ENCODE measurements around the gene PRDM5.
A peak's percentile ranks its signal among the peaks of the same experiment; 100 is the strongest.

The PRDM5 gene

DNA sequence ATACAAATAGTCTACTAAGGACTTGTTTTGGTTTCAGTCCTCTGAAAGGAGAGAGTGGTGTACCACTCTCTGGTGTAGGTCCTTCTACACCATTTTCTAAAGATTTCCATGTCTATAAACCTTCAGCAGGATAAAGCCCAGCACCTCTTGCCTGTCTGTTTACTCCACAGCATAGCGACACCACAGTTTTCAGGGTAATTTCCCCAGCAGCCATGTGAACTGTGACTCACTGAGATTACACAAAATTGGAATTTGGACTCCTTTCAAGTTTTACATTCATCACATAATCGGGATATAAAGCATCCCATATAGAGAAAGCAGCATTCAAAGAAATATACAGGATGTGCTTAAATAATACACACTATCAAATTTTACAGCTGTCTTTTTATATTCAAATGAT lies 229.6 kb downstream of the PRDM5 start:
- TF ChIP-seq, protein P1, sequence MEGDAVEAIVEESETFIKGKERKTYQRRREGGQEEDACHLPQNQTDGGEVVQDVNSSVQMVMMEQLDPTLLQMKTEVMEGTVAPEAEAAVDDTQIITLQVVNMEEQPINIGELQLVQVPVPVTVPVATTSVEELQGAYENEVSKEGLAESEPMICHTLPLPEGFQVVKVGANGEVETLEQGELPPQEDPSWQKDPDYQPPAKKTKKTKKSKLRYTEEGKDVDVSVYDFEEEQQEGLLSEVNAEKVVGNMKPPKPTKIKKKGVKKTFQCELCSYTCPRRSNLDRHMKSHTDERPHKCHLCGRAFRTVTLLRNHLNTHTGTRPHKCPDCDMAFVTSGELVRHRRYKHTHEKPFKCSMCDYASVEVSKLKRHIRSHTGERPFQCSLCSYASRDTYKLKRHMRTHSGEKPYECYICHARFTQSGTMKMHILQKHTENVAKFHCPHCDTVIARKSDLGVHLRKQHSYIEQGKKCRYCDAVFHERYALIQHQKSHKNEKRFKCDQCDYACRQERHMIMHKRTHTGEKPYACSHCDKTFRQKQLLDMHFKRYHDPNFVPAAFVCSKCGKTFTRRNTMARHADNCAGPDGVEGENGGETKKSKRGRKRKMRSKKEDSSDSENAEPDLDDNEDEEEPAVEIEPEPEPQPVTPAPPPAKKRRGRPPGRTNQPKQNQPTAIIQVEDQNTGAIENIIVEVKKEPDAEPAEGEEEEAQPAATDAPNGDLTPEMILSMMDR (IDR thresholded peaks at IDR 0.05; ENCODE audit: unreplicated experiment in 3 of 3), result no peak

DNA sequence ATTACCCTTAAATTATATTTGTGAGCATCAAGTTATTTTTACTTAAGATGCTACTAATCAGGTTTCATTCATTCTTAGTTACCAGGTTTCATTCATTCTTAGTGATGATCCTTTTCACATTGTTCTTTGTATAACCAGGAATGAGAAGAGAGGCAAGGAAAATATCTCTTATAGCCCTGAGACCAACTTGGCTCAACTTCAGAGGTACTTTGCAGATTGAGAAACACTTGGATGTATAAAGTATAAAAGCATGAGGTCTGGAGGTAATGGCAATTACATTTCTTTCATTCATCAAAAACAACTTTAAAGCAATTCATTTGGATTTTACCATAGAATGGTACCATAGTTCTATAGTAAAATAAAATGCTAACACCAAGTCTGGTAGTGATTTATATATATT lies 231.0 kb downstream of the PRDM5 start:
- H3K4me3 Mint-ChIP-seq, result no peak overlapping the region
- no peak overlapping the region for H3K27ac Mint-ChIP-seq
- H3K9me3 Mint-ChIP-seq, result no peaks in the 10 kb centered on the region
- peaks cover 17% of the 10 kb centered on the region for H3K4me1 Mint-ChIP-seq
- TF ChIP-seq, protein P1 (IDR thresholded peaks at IDR 0.05; ENCODE audit: unreplicated experiment in 3 of 3), result no peak
- H3K36me3 Mint-ChIP-seq (ENCODE audit: low read depth), result no peaks in the 10 kb centered on the region
- H3K27me3 Mint-ChIP-seq (ENCODE audit: low read depth), result no peaks in the 10 kb centered on the region

More for the DNA sequence above, 229.6 kb downstream of the PRDM5 start:
- no peaks in the 10 kb centered on the region for H3K36me3 Mint-ChIP-seq (ENCODE audit: low read depth)
- peaks cover 24% of the 10 kb centered on the region for H3K4me1 Mint-ChIP-seq
- no peak overlapping the region for H3K4me3 Mint-ChIP-seq
- no peaks in the 10 kb centered on the region for H3K9me3 Mint-ChIP-seq
- no peaks in the 10 kb centered on the region for H3K27me3 Mint-ChIP-seq (ENCODE audit: low read depth)
- H3K27ac Mint-ChIP-seq, result no peak overlapping the region

DNA sequence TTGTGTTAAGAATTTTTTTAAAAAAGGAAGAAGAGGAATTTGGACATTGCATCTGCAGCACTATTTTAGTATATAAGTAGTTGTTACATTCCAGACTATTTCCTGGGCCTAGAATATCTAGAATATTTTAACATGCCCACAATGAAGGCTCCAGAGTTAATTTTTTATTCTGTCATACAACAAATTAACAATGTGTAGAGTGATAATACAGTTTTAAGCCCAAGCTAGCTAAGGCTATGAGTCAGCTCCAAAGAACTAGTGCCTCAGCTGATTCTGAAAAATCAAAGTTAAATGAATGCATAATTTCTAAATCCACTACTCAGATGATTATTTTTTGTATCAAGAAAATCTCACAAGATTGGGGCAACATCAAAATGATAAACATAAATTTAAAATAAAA lies 231.4 kb downstream of the PRDM5 start:
- Mint-ChIP-seq H3K27me3 (ENCODE audit: low read depth) (no peaks in the 10 kb centered on the region), H3K4me3 (no peak overlapping the region), H3K27ac (no peak overlapping the region), H3K36me3 (ENCODE audit: low read depth) (no peaks in the 10 kb centered on the region), H3K4me1 (peaks cover 13% of the 10 kb centered on the region), H3K9me3 (no peaks in the 10 kb centered on the region)
- TF ChIP-seq, protein P1 (IDR thresholded peaks at IDR 0.05; ENCODE audit: unreplicated experiment in 3 of 3), result no peak

DNA sequence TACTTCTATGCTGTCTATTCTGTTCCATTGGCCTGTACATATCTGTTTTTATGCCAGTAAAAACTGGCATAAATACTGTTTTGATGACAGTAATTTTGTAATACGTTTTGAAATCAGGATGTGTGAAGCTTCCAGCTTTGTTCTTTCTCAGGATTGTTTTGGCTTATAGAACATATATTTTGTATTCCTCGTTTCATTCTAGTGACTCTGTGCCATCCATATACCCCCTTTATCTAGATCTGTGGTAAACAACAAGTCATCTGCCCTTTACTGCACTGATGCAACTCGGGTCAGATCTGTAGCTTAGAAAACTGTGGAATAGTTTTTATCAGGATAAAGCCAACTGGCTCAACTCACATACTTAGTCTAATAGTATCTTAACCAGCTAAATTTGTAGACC lies 233.7 kb downstream of the PRDM5 start:
- no peaks in the 10 kb centered on the region for H3K9me3 Mint-ChIP-seq
- no peak overlapping the region for H3K27ac Mint-ChIP-seq
- no peaks in the 10 kb centered on the region for H3K36me3 Mint-ChIP-seq (ENCODE audit: low read depth)
- H3K4me3 Mint-ChIP-seq, result no peak overlapping the region
- peaks cover 6% of the 10 kb centered on the region for H3K4me1 Mint-ChIP-seq
- no peaks in the 10 kb centered on the region for H3K27me3 Mint-ChIP-seq (ENCODE audit: low read depth)
- TF ChIP-seq, protein P1 (IDR thresholded peaks at IDR 0.05; ENCODE audit: unreplicated experiment in 3 of 3), result no peak

DNA sequence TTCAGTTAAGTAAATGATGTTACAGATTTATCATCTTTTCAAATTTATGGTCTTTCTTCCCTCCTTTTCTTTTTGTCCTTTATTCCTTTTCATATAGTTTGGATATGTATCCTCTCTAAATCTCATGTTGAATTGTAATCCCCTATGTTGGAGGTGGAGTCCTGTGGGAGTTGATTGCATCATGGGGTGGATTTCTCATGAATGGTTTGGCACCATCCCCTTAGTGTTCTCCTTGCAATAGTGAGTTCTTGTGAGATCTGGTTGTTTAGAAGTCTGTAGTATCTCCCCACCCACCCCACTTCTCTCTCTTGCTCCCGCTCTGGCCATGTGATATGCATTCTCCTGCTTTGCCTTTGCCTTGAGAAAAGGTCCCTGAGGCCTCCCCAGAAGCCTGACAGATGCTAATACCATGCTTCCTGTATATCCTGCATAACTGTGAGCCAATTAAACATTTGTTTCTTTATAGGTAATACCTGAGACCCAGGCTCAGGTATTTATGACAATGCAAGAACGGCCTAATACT lies 236.7 kb downstream of the PRDM5 start:
- Mint-ChIP-seq H3K27me3 (ENCODE audit: low read depth) (no peaks in the 10 kb centered on the region), H3K4me3 (no peak overlapping the region), H3K27ac (no peak overlapping the region), H3K9me3 (peaks cover 2% of the 10 kb centered on the region), H3K4me1 (peaks cover 5% of the 10 kb centered on the region), H3K36me3 (ENCODE audit: low read depth) (no peaks in the 10 kb centered on the region)
- TF ChIP-seq, protein P1 (IDR thresholded peaks at IDR 0.05; ENCODE audit: unreplicated experiment in 3 of 3), result no peak

DNA sequence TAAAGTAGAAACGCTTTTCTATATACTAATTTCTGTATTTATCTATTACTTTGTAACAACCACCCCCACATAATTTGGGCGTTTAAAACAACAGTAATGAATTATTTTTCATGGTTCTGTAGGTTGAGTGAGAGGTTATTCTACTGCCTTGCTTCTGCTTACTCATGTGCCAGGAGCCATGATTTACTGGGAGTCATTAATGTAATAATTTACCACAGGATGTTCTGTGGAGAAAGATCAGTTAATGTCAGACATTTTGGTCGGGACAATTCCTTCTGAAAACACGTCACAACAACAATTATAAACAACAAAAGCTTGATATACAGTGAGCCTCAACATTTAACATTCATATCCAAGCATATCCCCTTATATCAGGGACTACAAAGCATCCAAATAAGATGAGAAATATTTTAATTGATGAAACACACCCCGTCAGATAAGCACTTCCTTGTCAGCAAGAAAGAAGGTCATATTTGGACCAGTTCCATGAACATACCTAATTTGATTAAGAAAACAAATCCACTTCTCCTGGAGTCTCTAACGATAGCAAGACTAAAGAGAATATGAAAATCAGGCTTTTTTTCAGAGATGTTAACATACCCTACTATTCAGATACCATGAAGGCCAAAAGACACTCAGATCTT lies 238.5 kb downstream of the PRDM5 start:
- Mint-ChIP-seq H3K27me3 (ENCODE audit: low read depth) (no peaks in the 10 kb centered on the region), H3K9me3 (peaks cover 2% of the 10 kb centered on the region), H3K4me1 (peaks cover 5% of the 10 kb centered on the region), H3K4me3 (peak overlapping the region in 1 of 3 experiments; percentile 24), H3K27ac (peak overlapping the region; percentile 66 to 90 (median 75)), H3K36me3 (ENCODE audit: low read depth) (no peaks in the 10 kb centered on the region)
- TF ChIP-seq, protein P1 (IDR thresholded peaks at IDR 0.05; ENCODE audit: unreplicated experiment in 3 of 3), result no peak

Data from nephron (organoid).